ENCODE data around the gene ACOX2. TPM values are rescaled to one million over a fixed set of nuclear protein-coding genes. Genes with fewer than 3 reads are reported as not detected.

Gene ACOX2
- total RNA-seq, 2 experiments from 2014 or later: not detected

DNA sequence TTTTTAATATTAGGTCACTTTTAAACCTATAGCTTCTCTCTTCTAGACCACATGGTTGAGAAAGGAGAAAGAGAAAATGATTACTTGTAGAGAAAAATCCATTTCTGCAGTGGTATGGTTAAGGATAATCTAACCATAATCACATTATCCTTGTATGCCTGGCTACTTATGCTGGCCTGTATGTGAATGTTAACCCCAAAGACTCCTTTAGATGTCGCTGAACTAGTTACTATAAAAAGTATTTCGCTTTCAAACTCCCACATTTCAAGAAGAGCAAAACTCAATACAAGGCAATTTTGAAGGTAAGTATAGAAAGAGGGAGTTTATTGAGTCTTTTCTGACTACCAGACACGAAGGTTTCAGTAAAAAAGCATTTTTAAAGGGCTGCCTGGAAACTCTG lies 42.9 kb downstream of the ACOX2 start:
- no peaks in the 10 kb centered on the region for H3K9me3 Mint-ChIP-seq
- no peak overlapping the region for H3K4me3 Mint-ChIP-seq
- POLR2A ChIA-PET: no interaction called here

DNA sequence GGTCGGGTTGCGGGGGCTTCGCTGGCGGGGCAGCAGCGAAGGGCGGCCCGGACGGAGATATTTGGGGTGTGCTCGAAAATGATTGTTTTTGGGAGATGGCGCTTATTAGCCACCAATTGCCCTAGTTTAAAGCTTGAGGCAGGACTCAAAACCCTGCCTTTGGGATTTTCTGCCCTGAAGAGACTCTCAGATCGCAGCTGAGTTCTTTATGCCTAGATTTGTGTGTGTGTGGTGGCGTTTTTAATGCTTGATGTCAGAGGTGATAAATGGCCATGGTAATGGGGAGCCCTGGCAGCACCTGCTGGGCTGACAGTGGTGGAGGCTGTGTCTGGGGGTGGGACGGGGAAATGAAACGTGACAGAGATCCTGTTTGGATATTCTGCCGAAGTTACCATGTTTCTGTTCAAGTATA lies 44.5 kb downstream of the ACOX2 start:
- DNase-seq (peak; percentile 42), ATAC-seq (ENCODE audit: low read depth) (no peak)
- POLR2A ChIA-PET: interaction anchor here (0.5 to 1.7 kb wide), 3 partner anchors 158 to 773 kb away, joined by 3 to 8 read pairs (median 3); partner anchors contain the start of genes HTD2 and RPP14
- Mint-ChIP-seq H3K4me3 (peak overlapping the region; percentile 88), H3K4me1 (peaks cover 17% of the 10 kb centered on the region), H3K9me3 (no peaks in the 10 kb centered on the region), H3K27ac (peak overlapping the region; percentile 74), H3K27me3 (peaks cover 41% of the 10 kb centered on the region), H3K36me3 (no peaks in the 10 kb centered on the region)

More for the DNA sequence above, 42.9 kb downstream of the ACOX2 start:
- ATAC-seq (ENCODE audit: low read depth) (no peak), DNase-seq (no peak)
- Mint-ChIP-seq H3K27ac (no peak overlapping the region), H3K36me3 (peaks cover 3% of the 10 kb centered on the region), H3K4me1 (peaks cover 17% of the 10 kb centered on the region), H3K27me3 (peaks cover 26% of the 10 kb centered on the region)

DNA sequence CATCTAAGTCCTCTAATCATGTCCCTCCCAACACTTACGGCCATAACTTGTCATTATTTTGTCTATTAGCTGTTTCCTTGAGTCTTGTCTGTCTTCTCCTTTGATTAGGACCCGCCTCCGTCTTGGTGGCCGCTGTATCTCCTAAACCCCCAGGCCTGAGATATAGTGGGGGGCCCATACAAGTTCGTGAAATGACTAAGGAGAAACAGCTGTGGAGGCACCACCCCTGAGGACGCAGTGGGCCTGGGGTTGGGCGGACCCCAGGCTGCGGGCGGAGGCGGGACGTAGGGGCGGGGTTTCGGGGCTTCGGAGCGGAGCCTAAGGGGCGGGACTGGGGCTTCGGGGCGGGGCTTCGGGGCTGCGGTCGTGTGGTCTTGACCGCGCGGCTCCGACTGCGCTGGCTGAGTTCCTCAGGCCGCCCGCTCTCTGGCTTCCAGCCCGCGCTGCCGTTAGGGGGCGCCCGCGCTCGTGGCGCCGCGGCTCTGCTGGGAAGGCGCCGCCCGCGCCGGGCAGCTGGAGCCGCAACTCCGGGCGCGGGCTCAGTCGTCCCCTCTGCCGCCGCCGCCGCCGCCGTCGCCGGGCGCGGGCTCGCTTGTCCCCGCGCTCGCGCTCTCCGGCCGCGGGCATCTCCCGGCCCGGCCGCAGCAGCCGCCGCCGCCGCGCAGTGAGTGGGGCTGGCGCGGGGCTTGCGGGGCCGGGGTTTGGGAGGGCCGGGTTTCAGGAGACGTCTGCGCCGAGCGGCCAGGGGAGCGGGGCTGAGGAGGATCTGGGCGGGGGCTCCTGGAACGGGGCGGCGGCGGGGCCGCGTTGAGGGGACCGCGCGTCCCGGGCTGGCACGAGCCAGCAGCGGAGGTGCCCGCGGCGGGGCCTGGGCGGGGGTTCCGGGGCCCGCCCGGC lies 45.2 kb downstream of the ACOX2 start, which contains the start of gene KCTD6:
Gene KCTD6 (plus strand): TSS at position 591 of the 897 bp plus-strand sequence. CDS start 6,660 bp downstream, outside the sequence.
- Mint-ChIP-seq H3K27ac (peak within 1 kb of the TSS; percentile 74), H3K4me1 (peaks cover 15% of the 10 kb centered on the region), H3K4me3 (peak within 1 kb of the TSS; percentile 88), H3K9me3 (no peaks in the 10 kb centered on the region), H3K36me3 (no peaks in the 10 kb centered on the region), H3K27me3 (peaks cover 46% of the 10 kb centered on the region)
- POLR2A ChIA-PET: interaction anchor here (1.3 to 1.7 kb wide), 3 partner anchors 158 to 185 kb away, joined by 3 to 8 read pairs (median 5); partner anchors contain the start of genes HTD2 and RPP14
- DNase-seq (peak; percentile 96), ATAC-seq (ENCODE audit: low read depth) (peak; percentile 95)

DNA sequence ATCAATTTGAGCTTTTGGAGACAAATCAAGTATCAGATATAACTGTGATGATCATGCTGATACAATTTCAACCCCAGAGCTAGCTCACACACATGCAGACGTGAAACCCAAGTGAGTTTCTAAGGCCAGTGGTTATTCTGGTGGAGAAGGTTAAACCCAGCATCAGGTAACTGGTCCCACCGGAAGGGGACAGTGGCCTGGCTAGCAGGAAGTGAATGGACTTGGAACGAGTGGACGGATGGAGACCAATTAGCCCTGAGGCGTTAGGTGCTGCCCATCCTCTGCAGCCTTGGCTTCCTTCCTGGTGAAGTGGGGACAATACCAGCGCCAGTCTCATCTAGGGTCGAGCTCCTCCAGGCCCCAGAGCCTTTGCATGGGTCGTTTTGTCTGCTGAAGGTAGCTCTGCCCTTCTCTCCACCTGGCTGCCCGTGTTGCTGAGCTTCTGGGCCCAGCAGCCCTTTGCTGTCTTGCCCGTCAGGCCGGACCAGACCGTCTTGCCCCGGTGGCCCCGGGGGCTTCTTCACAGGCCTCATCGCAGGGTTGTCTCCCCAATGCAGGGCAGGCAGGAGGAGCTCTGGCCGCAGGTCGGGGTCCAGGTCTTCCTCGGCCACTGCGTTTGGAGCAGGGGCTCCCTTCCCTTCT lies 46.0 kb downstream of the ACOX2 start:
- Mint-ChIP-seq H3K4me1 (peaks cover 15% of the 10 kb centered on the region), H3K36me3 (no peaks in the 10 kb centered on the region), H3K27ac (peak overlapping the region; percentile 42), H3K9me3 (no peaks in the 10 kb centered on the region), H3K27me3 (peaks cover 52% of the 10 kb centered on the region), H3K4me3 (peak overlapping the region; percentile 66)
- DNase-seq (peak; percentile 38), ATAC-seq (ENCODE audit: low read depth) (no peak)
- POLR2A ChIA-PET: interaction anchor here (1.3 kb wide), 1 partner anchor 159 kb away, joined by 5 read pairs; no protein-coding TSS in a partner anchor

DNA sequence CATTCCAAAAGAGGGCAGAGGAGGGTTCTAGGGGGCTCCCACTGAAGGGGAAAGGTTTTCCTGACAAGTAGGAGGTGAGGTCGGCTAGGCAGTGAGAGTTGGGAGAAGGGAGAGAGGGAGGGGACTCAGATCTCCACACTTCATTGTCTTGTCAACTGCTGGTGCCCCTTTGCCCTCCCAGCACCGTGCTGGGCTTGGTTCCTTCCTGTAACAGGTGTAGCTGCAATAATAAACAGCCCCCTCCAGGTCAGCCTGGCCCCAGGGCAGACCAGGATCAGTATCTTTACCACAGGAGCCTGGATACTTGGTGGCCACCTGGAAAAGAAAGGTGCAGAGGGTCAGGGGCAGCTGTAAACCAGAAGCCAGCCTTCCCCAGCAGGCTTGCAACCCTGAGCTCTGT lies 48.0 kb downstream of the ACOX2 start:
- H3K9me3 Mint-ChIP-seq: no peaks in the 10 kb centered on the region
- ATAC-seq (ENCODE audit: low read depth): no peak

DNA sequence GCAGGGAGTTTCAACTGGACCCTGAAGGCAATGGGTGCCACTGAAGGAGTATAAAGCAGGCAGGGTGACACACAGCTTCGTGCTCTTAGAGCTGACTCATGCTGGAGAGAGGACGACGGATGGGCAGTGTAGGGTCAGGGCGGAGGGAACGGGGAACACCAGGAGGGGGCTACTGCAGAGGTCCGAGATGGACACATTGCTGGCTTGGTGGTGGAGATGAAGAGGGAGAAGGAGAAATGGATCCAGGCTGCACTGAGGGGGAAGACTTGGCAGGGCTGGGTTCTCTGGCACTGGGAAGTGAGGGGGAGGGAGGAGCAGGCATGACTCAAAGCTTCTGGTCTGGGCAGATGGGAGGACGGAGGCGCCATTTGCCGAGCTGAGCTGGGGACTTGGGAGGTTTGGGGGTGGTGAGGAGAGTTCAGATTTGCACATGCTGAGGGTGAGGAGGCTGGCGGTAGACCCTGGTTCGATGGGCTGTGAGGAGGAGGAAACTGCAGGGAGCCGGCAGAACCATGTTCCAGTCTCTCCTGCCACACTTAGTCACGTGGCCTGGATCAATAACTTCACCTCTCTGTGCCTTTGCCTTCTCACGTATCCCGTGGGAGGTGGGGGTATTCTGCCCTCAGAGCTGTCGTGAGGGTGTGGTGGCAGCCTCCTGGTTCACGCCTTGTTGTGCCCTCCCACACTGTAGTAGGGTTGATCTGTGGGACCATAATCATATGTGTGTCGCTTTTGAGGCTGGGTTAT lies 49.7 kb downstream of the ACOX2 start:
- Mint-ChIP-seq H3K4me3 (no peak overlapping the region), H3K9me3 (no peaks in the 10 kb centered on the region), H3K27me3 (peaks cover 63% of the 10 kb centered on the region), H3K27ac (no peak overlapping the region), H3K36me3 (no peaks in the 10 kb centered on the region), H3K4me1 (peaks cover 3% of the 10 kb centered on the region)
- no peak for DNase-seq
- no peak for ATAC-seq (ENCODE audit: low read depth)
- POLR2A ChIA-PET: no interaction called here

More for the DNA sequence above, 48.0 kb downstream of the ACOX2 start:
- POLR2A ChIA-PET: no interaction called here
- Mint-ChIP-seq H3K36me3 (no peaks in the 10 kb centered on the region), H3K27me3 (peaks cover 61% of the 10 kb centered on the region), H3K4me3 (no peak overlapping the region), H3K4me1 (peaks cover 14% of the 10 kb centered on the region), H3K27ac (no peak overlapping the region)
- DNase-seq: no peak

DNA sequence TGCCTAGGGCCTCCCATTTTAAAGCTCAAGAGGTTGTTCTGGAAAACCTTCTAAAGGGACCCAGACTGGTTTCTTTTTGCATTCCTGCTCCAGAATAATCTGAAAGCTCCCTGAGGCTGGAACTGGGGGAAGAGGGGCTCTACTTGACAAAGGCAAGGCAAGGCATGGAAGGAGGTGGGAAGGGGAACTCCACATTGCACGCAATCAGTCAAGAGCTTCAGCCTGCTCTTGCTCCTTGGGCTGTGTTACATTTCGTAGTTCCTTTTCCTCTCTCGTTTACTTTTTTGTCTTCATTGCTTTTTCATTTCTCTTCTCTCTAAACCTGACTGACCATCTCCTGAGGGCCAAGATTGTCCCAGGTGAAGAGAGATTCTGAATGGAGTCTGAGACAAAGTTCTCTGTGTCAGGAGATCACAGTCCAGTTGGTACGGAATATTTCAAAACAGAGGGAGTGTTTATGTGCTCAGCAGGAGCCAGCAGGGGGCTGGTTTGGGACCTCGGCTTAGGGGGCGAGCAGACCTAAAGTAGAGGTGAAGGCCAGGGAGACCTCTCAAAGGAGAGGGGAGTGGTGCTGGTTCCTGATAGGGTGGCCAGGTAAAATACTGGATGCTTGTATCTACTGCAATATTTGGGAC lies 51.1 kb downstream of the ACOX2 start:
- Mint-ChIP-seq H3K36me3 (no peaks in the 10 kb centered on the region), H3K27me3 (peaks cover 65% of the 10 kb centered on the region), H3K4me3 (no peak overlapping the region), H3K27ac (no peak overlapping the region), H3K4me1 (no peaks in the 10 kb centered on the region), H3K9me3 (no peaks in the 10 kb centered on the region)
- DNase-seq (no peak), ATAC-seq (ENCODE audit: low read depth) (no peak)
- POLR2A ChIA-PET: no interaction called here

DNA sequence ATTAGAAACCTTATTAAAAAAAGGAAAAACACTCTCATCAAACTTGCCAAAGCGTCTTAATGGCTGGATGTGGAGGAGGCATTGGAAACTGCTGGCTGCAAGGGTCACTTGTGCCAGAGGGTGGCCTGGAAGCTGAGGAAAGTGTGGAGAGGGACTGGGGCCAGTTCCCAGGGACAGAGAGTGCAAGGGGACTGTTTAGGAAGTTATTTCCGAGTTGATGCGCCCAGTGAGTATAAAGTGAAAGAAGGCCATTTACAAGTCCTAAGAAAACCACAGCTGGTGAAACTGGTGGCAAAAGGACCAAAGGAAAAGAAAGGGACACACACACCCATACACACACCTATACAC lies 52.3 kb downstream of the ACOX2 start:
- Mint-ChIP-seq H3K27ac (no peak overlapping the region), H3K4me3 (no peak overlapping the region), H3K4me1 (no peaks in the 10 kb centered on the region), H3K27me3 (peaks cover 66% of the 10 kb centered on the region), H3K9me3 (no peaks in the 10 kb centered on the region), H3K36me3 (no peaks in the 10 kb centered on the region)
- no peak for DNase-seq
- no peak for ATAC-seq (ENCODE audit: low read depth)
- POLR2A ChIA-PET: no interaction called here

DNA sequence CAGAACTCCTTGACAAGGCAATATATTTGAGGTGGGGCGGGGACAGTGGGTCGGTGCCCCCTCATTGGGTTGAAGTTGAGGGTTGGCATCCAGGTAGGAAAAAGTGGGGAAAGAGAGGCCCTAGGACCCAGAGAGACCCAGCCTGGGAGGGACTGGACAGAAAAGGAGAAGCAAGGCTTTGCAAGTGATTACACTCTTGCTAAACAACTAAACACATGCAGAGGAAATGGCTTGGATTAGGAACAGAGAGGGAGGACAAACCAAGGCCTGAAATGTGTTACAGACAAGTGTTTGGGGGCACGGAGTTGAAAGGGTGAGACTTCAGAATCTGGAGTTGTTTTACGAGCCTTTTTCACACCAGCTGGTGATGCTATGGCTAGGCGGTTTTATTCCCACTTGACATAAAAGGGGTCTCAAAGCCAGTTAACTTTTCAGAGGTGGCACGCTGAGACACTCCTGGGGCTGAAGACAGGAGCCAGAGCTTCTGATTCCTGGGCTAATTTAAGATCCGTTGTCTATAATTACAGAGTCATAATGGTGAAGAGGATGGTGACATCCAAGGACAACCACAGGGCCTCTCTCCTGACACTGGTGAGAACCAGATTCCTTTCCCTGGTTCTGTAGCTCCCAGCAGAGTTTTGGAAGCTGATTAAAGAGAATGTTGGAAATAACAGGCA lies 52.8 kb downstream of the ACOX2 start:
- POLR2A ChIA-PET: no interaction called here
- ATAC-seq (ENCODE audit: low read depth) (no peak), DNase-seq (no peak)
- no peak overlapping the region for H3K4me3 Mint-ChIP-seq
- H3K27ac Mint-ChIP-seq: no peak overlapping the region
- no peaks in the 10 kb centered on the region for H3K36me3 Mint-ChIP-seq
- H3K4me1 Mint-ChIP-seq: no peaks in the 10 kb centered on the region
- H3K9me3 Mint-ChIP-seq: no peaks in the 10 kb centered on the region
- H3K27me3 Mint-ChIP-seq: peaks cover 61% of the 10 kb centered on the region

DNA sequence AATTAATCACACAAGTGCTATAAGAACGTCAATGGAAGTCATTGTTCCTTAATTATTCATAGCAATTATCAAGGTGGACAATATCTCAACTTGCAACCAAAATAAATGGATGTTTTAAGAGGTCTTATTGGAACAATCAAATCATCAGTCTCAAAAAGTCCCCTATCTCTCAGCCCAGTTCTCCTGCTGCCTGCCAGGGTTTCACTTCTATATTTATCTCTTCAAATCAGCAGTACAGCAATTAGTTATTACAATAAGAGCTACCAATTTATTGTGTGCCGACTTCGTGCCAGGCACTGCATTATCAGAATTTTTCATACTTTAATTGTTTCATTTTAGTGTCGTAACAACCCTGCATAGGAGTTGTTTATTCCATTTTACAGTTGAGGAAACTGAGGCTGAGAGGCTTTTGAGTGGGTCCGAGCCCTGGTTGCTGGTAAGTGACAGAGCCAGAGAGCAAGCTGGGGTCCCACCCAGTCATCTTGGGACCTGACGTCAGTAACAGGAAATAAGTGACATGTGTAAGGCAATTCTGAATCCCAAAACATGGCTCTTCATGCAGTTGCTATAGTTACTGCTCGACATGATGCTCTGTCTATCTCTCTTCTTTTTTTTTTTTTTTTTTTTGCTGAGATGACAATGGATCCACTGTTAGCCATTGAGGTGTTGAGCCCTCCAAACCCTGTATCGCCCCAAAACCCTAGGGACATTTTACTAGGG lies 53.9 kb downstream of the ACOX2 start:
- Mint-ChIP-seq H3K27ac (no peak overlapping the region), H3K4me3 (no peak overlapping the region), H3K27me3 (peaks cover 51% of the 10 kb centered on the region), H3K4me1 (no peaks in the 10 kb centered on the region), H3K9me3 (no peaks in the 10 kb centered on the region), H3K36me3 (no peaks in the 10 kb centered on the region)
- ATAC-seq (ENCODE audit: low read depth): no peak
- no peak for DNase-seq
- POLR2A ChIA-PET: no interaction called here

DNA sequence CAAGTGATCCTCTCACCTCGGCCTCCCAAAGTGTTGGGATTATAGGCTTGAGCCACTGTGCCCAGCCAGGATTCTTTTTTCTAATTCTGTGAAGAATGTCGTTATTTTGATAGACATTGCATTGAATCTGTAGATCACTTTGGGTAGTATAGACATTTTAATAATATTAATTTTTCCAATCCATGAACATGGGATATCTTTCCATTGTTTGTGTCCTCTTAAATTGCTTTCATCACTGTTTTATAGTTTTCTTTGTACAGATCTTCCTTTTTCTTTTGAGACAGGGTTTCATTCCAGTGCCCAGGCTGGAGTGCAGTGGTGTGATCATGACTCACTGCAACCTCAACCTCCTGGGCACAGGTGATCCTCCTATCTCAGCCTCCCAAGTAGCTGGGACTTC lies 56.7 kb downstream of the ACOX2 start:
- DNase-seq: no peak
- no peak for ATAC-seq (ENCODE audit: low read depth)
- no peak overlapping the region for H3K4me3 Mint-ChIP-seq
- H3K36me3 Mint-ChIP-seq: no peaks in the 10 kb centered on the region
- H3K27ac Mint-ChIP-seq: no peak overlapping the region
- H3K4me1 Mint-ChIP-seq: no peaks in the 10 kb centered on the region
- POLR2A ChIA-PET: no interaction called here
- H3K9me3 Mint-ChIP-seq: no peaks in the 10 kb centered on the region
- H3K27me3 Mint-ChIP-seq: peaks cover 35% of the 10 kb centered on the region

DNA sequence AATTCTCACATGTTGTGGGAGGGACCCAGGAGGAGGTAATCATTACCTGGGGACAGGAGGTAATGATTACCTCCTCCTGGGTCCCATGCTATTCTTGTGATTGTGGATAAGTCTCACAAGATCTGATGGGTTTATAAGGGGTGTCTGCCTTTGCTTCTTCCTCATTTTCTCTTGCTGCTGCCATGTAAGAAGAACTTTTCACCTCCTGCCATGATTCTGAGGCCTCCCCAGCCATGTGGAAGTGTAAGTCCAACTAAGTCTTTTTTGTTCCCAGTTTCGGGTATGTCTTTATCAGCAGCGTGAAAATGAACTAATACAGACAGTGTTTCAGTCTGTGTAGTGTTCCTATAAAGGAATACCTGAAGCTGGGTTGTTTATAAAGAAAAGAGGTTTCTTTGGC lies 58.2 kb downstream of the ACOX2 start:
- ATAC-seq (ENCODE audit: low read depth) (no peak), DNase-seq (no peak)
- Mint-ChIP-seq H3K9me3 (peaks cover 1% of the 10 kb centered on the region), H3K27me3 (peaks cover 29% of the 10 kb centered on the region), H3K36me3 (no peaks in the 10 kb centered on the region), H3K27ac (no peak overlapping the region), H3K4me3 (no peak overlapping the region), H3K4me1 (peaks cover 11% of the 10 kb centered on the region)
- POLR2A ChIA-PET: no interaction called here
